ENCODE results near the gene MYH7B. TPM values are rescaled to one million over a fixed set of nuclear protein-coding genes. Genes with fewer than 3 reads are reported as not detected.

The MYH7B gene
- total RNA-seq, 1 experiment from 2014 or later, result 0.34 TPM

GRCh38 chr20:34987288-34988190 lies 31.9 kb downstream of the MYH7B start:
- intact Hi-C loops (cut with micrococcal nuclease; ENCODE audit: unreplicated experiment), result no loop called here
- POLR2A ChIA-PET (ENCODE audit: low non-redundant PET), result interaction anchor here (0.6 kb wide), 1 partner anchor 451 kb away, joined by 4 read pairs; no protein-coding TSS in a partner anchor
- H3K9me3 ChIP-seq (ENCODE audit: low read depth, low read length, poor library complexity, severe bottlenecking), result no peaks in the 10 kb centered on the region
- BruUV-seq (replicated peaks), result no TSS peak
- CTCF ChIA-PET, result no interaction called here
- no peaks in the 10 kb centered on the region for H3K36me3 ChIP-seq (ENCODE audit: insufficient read depth, low read length, poor library complexity, severe bottlenecking)
- H3K4me1 ChIP-seq (ENCODE audit: insufficient read depth, low read length, poor library complexity, severe bottlenecking), result no peaks in the 10 kb centered on the region
- no peak for DNase-seq (ENCODE audit: low spot score)
- H3K27ac ChIP-seq (ENCODE audit: low read depth, low read length, poor library complexity, severe bottlenecking), result no peak overlapping the region
- no peaks in the 10 kb centered on the region for H3K27me3 ChIP-seq (replicated peaks; ENCODE audit: insufficient read depth, low read depth, low read length, poor library complexity)
- no peak overlapping the region for H3K4me3 ChIP-seq (ENCODE audit: low read depth, low read length, poor library complexity, severe bottlenecking)
- no peak for TF ChIP-seq CTCF (conservative IDR thresholded peaks at IDR 0.05; ENCODE audit: low read depth, low read length)
- no peak for TF ChIP-seq EZH2 (IDR thresholded peaks at IDR 0.05; ENCODE audit: borderline replicate concordance, low read depth, low read length, poor library complexity, severe bottlenecking)

DNA sequence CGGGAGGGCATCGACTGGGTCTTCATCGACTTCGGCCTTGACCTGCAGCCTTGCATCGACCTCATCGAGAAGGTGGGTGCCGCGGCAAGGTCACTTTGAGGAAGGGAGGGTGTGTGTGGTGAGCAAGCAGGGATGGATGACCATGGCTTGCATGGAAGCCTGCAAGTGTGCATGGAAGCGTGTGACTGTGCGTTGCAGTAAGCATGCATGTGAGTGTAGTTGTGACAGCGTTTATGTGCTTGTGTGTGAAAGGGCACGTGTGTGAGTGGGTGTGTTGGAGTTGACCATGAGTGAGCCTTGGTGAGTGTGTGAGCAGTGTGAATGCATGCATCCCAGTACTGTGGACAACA lies 32.5 kb downstream of the MYH7B start:
- Histone ChIP-seq H3K4me1 (ENCODE audit: insufficient read depth, low read length, poor library complexity, severe bottlenecking) (no peaks in the 10 kb centered on the region), H3K36me3 (ENCODE audit: insufficient read depth, low read length, poor library complexity, severe bottlenecking) (no peaks in the 10 kb centered on the region), H3K9me3 (ENCODE audit: low read depth, low read length, poor library complexity, severe bottlenecking) (no peaks in the 10 kb centered on the region), H3K27me3 (replicated peaks; ENCODE audit: insufficient read depth, low read depth, low read length, poor library complexity) (no peaks in the 10 kb centered on the region), H3K27ac (ENCODE audit: low read depth, low read length, poor library complexity, severe bottlenecking) (no peak overlapping the region), H3K4me3 (ENCODE audit: low read depth, low read length, poor library complexity, severe bottlenecking) (no peak overlapping the region)
- ChIA-PET CTCF (no interaction called here), POLR2A (ENCODE audit: low non-redundant PET) (interaction anchor here (0.6 kb wide), 1 partner anchor 450 kb away, joined by 4 read pairs; no protein-coding TSS in a partner anchor)
- DNase-seq (ENCODE audit: low spot score), result no peak
- intact Hi-C loops (cut with micrococcal nuclease; ENCODE audit: unreplicated experiment), result no loop called here
- no peak for TF ChIP-seq EZH2 (IDR thresholded peaks at IDR 0.05; ENCODE audit: borderline replicate concordance, low read depth, low read length, poor library complexity, severe bottlenecking)
- no peak for TF ChIP-seq CTCF (conservative IDR thresholded peaks at IDR 0.05; ENCODE audit: low read depth, low read length)
- BruUV-seq (replicated peaks), result no TSS peak

DNA sequence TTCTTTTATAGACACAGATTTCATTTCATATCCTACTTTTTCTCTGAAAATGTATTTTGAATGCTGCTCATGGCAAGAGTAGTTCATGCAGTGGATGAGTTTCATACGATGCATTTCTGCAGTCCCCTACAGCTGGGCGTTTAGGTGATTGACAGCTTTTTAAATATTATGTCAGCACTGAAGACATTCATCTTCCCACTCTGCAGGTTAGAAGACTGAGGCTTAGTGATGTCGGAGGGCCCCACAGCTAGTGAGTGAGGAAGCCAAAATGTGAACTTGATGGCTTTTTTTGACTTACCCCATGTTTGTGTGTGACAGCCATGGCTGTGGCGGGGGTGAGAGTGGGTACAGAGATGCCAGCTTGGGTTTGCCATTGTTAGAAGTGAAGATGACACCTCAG lies 33.5 kb downstream of the MYH7B start:
- CTCF ChIA-PET, result no interaction called here
- intact Hi-C loops (cut with micrococcal nuclease; ENCODE audit: unreplicated experiment), result no loop called here
- DNase-seq (ENCODE audit: low spot score), result no peak
- POLR2A ChIA-PET (ENCODE audit: low non-redundant PET), result interaction anchor here (0.7 kb wide), 1 partner anchor 294 kb away, joined by 12 read pairs; no protein-coding TSS in a partner anchor
- Histone ChIP-seq H3K27me3 (replicated peaks; ENCODE audit: insufficient read depth, low read depth, low read length, poor library complexity) (no peaks in the 10 kb centered on the region), H3K27ac (ENCODE audit: low read depth, low read length, poor library complexity, severe bottlenecking) (no peak overlapping the region), H3K9me3 (ENCODE audit: low read depth, low read length, poor library complexity, severe bottlenecking) (no peaks in the 10 kb centered on the region), H3K36me3 (ENCODE audit: insufficient read depth, low read length, poor library complexity, severe bottlenecking) (no peaks in the 10 kb centered on the region), H3K4me3 (ENCODE audit: low read depth, low read length, poor library complexity, severe bottlenecking) (no peak overlapping the region), H3K4me1 (ENCODE audit: insufficient read depth, low read length, poor library complexity, severe bottlenecking) (no peaks in the 10 kb centered on the region)
- TF ChIP-seq CTCF (conservative IDR thresholded peaks at IDR 0.05; ENCODE audit: low read depth, low read length), result no peak
- no peak for TF ChIP-seq EZH2 (IDR thresholded peaks at IDR 0.05; ENCODE audit: borderline replicate concordance, low read depth, low read length, poor library complexity, severe bottlenecking)
- no TSS peak for BruUV-seq (replicated peaks)
